ENCODE results near the gene ALKBH7.
"Not testable (repeated sequence)": the region's sequence is repeated elsewhere in the genome, so short reads cannot be mapped to it uniquely, and the experiment has no call there.

The ALKBH7 gene, protein sequence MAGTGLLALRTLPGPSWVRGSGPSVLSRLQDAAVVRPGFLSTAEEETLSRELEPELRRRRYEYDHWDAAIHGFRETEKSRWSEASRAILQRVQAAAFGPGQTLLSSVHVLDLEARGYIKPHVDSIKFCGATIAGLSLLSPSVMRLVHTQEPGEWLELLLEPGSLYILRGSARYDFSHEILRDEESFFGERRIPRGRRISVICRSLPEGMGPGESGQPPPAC

GRCh38 chr19:6372594-6373095 is at the start of gene ALKBH7:
Gene ALKBH7 (plus strand): TSS chr19:6372794. CDS start chr19:6372821, 27 bp downstream.
- DNase-seq, result peak; percentile 100

GRCh38 chr19:6324757-6325156 is 47.8 kb upstream of the ALKBH7 start:
- no peak for DNase-seq

DNA sequence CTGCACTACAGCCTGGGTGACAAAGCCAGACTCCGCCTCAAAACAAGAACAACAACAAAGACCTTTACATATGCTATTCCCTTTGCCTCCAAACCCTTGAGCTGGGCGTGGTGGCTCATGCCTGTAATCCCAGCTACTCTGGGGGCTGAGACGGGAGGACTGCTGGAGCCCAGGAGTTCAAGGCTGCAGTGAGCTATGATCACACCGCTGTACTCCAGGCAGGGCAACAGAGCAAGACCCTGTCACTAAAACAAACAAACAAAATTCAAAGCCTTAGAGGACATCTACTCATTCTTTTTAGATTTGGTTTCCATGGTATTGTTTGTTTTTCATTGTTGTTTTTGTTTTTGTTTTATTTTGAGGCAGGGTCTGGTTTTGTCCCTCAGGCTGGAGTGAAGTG is 47.0 kb upstream of the ALKBH7 start:
- DNase-seq, result no peak

- DNase-seq, result no peak
Observed at GRCh38 chr19:6326815-6327214, 45.8 kb upstream of the ALKBH7 start.

GRCh38 chr19:6333439-6333838 is 39.2 kb upstream of the ALKBH7 start, which contains the start of gene ACER1:
Gene ACER1 (minus strand): TSS chr19:6333612. CDS start chr19:6333551, 61 bp downstream.
- no peak for DNase-seq

DNA sequence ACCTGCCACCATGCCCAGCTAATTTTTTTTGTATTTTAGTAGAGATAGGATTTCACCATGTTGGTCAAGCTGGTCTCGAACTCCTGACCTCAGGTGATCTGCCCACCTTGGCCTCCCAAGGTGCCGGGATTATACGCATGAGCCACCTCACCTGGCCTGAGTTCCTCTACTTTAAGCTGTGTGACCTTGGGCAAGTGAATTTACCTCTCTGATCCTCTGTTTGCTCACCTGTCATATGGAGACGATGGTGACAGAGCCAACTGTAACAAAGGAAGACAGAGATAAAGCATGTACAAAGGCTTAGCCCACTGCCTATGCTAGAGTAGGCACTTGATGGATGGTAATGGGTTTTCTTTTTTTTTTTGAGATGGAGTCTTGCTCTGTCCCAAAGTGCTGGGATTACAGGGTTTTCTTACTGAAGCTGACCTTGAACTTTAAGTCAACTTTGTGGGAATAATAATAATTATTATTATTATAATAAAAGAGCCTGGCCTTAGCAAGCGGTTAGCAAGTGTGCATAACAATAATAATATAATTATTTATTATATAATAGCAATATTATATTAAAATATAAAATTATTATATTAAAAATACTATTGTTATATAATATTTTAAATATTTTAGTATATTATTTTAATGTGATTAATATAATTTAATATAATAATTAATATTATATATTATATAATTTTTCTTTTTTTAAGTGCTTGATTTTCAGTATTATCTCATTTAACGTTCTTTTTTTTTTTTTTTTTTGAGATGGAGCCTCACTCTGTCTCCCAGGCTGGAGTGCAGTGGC is 37.9 kb upstream of the ALKBH7 start:
- DNase-seq, result no peak

DNA sequence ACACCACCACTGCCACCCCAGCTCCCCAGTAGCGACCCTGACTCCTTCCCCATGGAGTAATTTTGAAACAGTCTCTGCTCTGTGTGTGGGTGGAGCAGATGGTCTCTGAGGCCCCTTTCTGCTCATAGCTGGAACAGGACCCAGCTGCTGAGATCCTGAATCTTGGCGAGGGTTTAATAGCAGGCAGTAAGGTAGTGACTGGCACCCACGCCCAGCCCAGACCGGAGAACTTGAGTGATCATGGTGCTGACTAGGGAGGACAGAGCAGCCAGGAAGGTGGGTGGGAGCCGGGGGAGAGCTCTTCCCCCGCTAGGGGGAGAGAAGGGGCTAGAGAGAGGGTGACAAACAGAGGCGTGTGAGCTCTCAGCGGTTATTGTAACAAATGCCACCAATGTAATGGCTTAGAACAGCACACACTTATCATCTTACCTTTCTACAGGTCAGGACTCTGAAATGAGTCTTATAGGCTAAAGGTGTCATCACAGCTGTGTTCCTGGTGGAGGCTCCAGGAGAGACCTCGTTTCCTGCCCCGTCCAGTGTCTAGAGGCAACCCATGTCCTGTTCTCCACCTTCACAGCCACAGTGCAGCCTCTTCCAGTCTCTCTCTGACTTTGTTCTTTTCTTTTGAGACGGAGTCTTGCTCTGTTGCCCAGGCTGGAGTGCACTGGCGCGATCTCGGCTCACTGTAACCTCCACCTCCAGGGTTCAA is 31.9 kb upstream of the ALKBH7 start:
- DNase-seq, result no peak

- no peak for DNase-seq
Observed at GRCh38 chr19:6343462-6343861, 29.1 kb upstream of the ALKBH7 start.

GRCh38 chr19:6349271-6349670 is 23.3 kb upstream of the ALKBH7 start:
- DNase-seq, result not testable (repeated sequence)

DNA sequence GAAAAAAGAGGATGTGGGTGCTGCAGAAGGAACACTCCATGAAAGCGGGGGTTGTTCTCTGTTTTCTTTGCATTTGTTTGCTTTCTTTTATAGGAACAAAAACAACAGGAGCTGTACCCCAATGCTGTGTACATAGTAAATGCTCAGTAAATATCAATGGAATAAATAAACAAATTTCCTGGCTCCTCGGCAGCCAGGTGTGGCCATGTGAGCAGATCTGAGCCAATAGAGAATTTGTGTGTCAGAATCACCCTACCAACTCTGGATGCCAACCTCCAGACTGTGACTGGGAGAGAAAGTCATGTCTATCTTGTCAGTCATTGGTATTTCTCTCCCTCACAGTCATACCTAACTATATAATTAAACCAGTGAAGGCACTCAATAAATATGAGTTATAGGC is 21.9 kb upstream of the ALKBH7 start:
- DNase-seq, result no peak

GRCh38 chr19:6352381-6353165 is 20.0 kb upstream of the ALKBH7 start:
- no peak for DNase-seq

DNA sequence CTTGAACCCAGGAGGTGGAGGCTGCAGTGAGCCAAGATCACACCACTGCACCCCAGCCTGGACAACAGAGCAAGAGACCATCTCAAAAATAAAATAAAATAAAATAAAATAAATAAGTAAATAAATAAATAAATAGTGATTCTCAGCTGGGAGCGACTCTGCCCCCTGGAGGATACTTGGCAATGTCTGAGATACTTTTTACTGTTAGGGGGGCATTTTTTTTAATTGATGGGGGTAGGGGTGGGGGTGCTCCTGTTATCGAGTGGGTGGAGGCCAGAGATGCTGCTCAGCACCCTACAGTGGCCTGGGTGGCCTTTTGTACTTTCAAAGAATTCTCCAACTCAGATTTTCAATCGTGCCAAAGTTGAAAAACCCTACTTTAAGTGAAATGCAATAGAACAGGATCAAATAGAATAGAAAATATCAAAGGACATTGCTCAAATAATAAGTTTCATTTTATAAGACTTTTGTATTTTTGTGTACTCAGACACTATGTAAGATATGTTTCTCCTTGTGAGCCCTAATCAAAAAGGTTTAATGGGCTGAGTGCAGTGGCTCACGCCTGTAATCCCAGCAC is 18.4 kb upstream of the ALKBH7 start:
- DNase-seq, result no peak

GRCh38 chr19:6355321-6356040 is 17.1 kb upstream of the ALKBH7 start:
- not testable (repeated sequence) for DNase-seq

GRCh38 chr19:6357174-6357573 is 15.4 kb upstream of the ALKBH7 start:
- DNase-seq, result no peak

- DNase-seq, result no peak
Observed at GRCh38 chr19:6358003-6358402, 14.6 kb upstream of the ALKBH7 start.

GRCh38 chr19:6359568-6360341 is 12.8 kb upstream of the ALKBH7 start:
- DNase-seq, result no peak

- DNase-seq, result not testable (repeated sequence)
Observed at GRCh38 chr19:6360445-6360844, 12.1 kb upstream of the ALKBH7 start.

GRCh38 chr19:6360857-6361216 is 11.8 kb upstream of the ALKBH7 start:
- DNase-seq, result not testable (repeated sequence)

- no peak for DNase-seq
Observed at GRCh38 chr19:6362027-6362350, 10.6 kb upstream of the ALKBH7 start.

GRCh38 chr19:6362351-6362801 is 10.2 kb upstream of the ALKBH7 start:
- no peak for DNase-seq

GRCh38 chr19:6364353-6364752 is 8.2 kb upstream of the ALKBH7 start:
- DNase-seq, result no peak
